SW480 (cell line): ENCODE data around the gene TPRG1L.

Experiments used
- DNase-seq: peaks from one replicate; pipeline ENCODE4 v3.0.0-alpha.2; 2016; ENCODE audit warnings: low spot score

Gene TPRG1L

DNA sequence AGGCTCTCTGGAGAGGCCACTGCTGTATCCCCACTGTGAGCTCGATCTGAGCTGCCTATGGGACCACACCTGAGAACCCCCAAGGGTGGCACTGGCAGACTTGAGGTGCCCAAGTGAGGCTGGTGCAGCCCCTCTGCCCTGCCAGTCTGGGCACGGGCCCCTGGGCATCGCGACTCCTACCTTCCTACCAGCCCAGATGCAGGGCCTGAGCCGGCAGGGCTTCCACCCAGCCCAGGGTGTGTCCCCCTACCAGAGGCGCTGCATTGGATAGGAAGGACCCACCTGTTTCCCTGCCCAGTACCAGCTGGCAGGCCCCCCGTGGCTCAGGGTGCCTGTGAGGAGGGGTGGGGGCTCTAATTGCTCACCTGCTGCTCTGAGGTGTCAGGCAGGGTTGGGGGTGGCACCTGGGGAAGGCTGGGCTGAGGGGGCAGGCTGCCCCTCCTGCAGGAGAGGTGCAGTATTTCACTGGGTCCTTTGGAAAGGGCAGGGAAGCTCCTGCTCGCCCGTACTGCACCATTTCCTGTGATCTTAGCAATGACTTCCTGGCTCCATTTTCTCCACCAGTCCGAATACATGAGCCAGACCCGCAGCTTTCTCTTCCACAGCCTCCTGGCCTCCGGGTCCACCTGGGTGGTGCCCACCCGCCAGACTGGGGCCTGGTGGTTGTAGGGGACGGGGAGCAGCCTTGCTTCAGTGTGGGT, 39.3 kb downstream of the TPRG1L start:
- no peak for DNase-seq

DNA sequence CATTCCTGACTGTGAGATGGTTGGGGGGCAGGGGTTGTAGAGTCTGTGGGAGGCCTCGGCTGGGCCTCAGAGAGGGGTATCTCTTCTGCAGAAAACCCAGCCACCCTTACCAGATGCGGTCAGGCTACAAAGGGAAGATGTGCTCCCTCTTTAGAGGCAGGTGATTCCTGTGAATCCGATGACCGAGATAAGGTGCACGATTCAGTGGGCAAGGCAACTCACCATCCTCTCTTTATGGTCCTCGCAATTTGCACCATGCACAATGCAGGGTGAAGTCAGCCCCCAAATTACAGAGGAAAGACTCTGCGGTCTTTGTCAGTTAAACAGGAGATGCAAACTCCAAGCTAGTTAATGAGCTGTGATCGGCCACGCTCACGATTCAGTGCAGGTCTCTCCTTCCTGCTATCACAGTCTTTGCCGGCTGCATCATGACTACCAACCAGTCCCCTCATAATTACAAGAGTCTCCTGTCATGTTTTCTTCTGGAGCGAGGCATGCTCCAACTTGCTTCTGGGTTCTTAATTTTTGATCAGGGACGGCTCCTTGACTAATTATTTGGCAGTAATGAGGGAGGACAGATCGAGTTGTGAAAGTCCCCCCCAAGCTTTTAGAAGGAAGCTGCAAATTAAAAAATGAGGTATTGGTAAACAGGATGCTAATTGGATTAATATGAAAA, 40.0 kb downstream of the TPRG1L start:
- no peak for DNase-seq

DNA sequence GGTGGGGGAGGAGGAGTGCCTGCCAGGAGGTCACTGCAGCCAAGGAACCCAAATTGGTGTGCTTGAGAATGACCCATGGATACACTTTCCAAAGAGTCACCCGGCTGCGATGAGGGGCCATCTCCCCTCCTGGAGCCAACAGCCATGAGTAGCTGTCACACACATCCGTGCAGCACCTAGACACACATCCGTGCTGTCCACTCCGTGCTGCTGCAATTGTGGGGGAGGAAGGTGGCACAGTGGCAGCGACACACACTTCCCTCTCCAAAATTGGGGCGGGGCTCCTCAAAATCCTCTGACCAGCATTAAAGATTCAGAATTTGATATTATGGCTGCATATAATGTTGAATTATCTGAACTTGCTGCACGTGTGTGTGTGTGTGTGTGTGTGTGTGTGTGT, 43.3 kb downstream of the TPRG1L start:
- DNase-seq = no peak

DNA sequence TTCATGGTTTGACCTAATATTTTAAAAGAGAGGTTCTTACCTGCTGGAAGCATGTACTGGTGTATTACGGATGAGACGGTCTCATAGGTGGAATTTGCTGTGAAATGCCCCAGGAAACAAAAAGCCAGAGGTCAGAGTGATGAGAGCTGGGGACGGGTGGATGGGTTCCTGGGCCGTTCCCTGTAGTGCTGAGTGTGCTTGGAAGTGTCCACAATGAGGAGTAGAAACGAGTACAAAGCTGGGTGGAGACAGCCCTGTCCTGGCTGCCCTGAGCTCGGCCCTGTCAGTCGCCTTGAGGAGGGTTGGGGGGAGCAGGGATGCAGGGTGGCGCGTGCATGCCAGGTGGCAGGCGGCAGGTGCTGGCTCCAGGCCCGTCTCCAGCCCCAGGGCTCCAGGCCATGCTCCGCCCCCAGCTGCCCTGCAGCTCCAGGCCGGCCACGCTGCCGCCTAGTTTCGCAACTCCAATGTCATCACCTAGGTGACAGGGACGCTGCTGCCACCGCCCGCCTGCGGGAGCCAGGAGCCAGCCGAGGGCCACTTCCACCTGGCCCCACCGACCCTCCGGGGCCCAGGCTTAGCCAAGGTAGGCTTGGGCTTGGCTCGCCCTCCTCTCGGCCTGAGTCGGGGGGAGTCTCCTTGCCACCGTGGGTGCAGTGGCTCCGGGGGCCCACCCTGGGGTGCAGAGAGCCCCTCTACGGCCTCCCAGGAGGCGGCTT, 43.9 kb downstream of the TPRG1L start:
- peak; percentile 86 for DNase-seq

DNA sequence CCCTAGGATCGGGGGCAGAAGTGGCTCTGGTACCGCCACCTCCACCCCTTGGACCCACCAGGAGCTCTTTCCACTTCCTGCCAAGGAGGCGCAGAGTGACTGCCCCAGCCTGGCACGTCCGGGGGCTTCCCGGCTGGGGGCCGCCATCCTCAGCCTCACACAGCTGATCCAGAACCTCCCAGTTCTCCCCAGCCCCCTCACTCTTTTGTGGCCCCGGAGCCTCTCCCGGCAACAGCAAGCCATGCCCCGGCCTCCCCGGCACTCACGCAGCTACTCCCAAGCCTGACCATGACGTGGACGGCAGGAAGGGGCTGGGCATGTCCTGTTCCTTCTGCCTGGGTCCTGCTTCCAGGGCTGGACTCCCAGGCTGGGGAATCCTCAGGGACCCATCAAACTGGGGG, 44.6 kb downstream of the TPRG1L start:
- DNase-seq = no peak

DNA sequence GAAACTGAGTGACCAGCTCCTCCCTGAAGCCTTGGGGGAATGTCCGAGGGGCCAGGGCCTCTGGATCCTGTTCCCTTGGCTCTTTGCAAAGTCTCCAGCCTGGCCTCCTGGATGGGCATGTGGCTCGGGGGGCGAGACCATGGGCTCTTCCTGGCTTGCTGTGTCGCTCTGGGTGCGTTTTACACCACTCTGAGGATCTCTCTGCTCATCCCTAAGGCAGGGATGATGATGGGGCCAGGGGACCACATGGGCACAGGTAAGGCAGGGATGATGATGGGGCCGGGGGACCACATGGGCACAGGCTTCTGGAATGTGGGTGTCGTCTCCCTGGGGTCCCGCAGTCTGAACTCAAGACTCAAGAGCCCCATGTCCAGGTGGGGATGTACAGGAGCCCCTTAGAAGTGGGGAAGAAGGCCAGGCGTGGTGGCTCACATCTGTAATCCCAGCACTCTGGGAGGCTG, 45.2 kb downstream of the TPRG1L start:
- no peak for DNase-seq

DNA sequence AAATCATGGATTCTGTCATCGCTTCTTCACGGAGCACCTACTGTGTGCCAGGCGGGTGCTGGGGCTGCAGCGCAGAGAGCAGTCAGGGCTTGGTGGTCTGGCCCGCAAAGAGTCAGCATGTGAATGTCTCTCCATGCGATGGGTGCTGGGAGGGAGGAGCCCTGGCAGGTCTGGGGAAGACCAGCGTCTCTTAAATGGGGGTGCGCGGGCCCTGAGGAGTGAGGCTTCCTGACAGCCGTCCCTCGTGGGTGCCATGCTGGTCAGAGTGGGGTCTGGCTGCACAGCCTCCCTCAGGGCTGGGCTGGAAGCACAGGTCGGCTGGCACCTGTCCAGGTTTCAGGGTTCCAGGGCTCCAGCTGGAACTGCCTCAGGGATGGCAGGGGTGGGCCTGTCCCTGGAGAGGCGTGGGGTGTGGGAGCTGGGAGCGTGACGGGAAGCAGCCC, 46.0 kb downstream of the TPRG1L start:
- DNase-seq = no peak

DNA sequence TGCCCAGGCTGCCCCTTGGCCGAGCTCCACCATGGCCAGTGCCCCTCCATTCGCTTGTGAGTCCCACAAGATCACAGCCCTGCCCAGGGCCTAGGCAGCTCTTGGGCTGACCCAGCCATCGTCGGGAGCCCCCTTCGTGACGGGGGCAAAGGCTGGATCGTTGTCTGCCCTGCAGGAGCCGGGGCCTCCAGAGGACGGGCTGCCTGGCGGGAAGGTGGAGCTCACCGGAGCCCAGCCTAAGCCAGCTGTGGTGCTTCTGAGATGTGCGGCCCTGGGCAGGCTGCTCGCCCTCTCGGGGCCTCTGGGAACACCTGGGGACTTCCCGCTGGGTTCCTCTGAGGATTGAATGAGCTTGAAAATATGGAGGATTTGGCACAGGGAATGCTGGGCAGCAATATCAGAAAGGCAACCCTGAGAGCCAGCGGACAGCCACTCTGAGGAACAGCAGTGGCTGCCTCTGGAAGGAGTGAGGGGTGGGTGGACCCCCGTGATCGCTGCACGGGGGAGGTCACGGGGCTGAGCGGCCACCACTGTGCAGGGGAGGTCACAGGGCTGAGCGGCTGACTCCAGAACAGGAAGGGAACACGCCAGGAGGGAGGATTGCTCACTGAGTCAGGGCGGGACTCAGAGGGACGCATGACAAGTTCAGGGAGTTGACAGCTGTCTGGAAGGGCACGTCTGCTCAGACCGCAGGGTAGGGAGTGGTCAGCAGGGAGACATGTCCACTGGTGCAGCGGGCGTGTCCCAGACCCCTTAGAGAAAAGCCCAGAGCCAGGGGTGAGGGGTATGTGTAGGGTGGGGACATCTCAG, 46.8 kb downstream of the TPRG1L start:
- no peak for DNase-seq

DNA sequence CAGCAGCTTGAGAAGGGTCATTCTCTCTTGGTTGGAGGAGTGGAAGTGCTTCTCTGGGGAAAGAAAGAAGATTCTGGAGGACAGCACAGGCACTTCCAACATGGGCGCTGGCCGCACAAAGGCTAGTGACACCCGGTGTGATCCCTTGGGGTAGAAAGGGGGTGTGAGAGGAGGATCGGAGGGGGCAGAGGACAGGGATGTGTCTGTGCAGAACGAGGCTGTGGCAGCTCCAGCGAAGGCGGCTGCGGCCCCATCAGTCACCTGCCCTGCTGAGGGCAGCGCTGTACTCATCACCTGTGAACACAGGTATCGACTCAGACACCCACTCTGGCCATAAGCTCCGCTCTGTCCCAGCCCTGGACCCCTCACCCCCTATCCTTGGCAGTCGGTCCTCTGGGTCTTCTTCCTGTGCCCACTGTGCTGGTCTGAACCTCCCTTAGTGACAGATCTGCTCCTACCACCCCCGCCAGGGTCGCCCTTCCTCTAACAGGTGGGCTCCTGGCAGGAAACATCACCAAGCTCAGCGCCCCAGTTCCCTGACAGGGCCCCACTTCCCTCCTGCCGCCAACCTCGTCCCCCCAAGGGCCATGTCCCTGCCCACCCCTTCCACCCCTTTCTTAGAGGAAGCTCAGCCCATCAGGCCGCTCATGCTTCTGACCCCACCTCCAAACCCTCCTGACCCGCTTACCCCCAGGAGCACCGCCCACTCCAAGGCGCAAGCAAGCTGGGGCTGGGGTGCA, 47.6 kb downstream of the TPRG1L start:
- DNase-seq = no peak

DNA sequence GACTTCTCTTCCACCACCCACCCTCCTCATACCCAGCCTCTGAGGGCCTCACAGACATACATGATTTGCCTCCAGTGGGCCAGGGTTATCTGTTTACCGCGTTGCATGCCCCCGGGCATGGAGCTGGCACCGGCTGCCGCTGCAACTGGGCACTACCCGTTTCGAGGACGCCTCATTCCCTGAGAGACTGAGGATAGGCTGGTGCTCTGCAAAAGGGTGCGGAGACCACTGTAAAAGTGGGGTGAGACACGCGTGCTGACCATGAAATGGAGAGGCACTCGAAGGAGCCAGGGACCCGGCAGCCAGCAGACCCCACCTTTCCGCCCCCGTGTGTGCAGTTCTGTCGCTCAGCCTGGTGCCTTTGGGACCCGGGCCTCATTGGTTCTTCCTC, 48.2 kb downstream of the TPRG1L start:
- no peak for DNase-seq

DNA sequence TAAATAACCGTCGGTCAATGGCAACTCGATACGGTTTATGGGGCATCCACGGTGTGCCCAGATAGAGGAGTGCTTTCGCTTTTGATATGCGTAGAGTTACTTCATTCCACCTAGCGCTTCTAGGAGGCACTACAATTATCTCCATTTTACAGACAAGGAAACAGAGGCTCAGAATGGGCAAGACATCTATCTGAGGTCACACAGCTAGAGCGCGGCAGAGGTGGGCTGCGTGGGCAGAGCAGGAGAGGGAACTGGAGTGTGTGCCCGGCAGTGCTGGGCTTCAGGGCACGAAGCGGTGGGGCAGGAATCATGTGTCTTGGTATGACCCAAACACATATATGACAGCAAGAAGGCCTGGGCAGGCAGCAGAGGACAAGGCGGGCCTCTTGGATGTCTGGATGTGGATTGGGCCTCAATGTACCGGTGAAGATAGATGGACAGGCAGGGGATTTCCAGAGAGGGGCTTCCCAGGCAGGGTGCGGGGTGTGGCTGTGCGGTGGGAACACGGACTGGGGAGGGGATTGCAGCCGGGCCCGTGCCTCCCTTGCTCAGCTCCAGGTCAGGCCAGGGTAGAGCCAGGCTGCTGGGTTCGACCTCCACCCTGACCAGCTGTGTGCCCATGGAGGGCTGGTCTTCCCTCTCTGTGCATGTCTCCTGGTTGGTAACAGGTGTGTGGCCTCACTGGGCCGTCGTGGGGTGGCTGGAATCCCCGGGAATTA, 48.7 kb downstream of the TPRG1L start:
- DNase-seq = no peak

DNA sequence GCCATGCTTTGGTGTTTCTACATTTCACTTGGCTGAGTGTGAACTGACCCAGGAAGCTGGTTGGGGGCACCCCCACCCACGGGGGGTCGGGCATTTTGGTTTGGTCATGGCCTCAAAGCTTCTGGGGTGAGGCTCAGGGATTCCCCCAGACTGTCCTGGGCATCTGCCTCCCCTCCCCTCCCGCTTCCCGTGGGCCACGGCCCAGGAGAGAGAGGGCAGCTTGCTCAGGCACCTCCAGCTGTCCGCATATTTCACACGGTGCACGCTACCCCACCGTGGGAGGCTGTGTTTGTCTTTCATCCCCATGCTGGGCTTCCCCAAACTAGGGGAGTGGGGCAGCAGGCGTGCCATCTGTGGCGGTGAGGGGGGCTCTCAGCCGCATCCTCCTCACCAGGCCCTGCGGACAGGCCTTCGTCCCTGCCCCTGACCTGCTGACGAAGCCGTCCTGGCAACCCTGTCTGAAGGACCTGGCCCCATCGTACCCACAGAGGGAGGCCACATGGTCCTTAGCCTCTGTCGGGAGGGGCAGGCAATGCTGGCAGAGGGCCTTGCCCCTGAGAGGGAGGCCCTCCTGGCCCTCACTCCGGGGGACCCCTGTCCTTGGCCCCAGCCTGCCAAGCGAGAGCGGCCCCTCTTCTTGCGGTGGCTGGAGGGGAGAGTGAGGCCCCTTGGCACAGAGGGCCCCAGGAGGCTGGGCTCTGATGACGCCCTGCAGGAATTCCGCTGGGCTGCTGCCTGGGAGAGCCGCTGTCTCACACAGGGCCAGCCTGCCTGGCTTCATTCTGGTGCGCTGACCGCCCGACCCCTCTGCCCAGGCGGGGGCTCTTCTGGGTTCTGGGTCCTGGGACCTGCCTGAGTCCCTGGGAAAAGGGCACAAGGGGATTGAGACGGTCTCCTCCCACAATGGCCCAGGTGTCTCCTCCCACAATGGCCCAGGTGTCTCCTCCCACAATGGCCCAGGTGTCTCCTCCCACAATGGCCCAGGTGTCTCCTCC, 49.6 kb downstream of the TPRG1L start:
- no peak for DNase-seq

DNA sequence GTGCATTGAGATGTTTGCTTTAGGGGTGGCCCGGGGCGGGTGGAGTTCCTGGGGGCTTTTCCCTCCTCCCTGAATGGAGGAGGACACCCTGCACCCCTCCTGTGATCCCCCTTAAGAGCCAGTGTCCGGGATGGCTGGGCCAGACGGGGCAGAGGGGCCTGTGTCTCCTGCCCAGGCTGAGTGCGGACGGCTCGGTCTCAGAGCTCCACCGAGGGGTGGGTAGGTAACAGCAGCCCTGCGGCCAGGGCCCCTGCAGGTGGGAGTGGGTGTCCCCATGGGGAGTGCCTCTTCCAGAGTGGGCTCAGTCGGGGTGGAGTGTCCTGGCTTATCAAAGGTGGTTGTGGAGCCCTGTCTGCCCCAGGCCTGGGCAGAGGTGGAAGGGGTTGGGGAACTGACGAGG, 50.6 kb downstream of the TPRG1L start:
- no peak for DNase-seq

DNA sequence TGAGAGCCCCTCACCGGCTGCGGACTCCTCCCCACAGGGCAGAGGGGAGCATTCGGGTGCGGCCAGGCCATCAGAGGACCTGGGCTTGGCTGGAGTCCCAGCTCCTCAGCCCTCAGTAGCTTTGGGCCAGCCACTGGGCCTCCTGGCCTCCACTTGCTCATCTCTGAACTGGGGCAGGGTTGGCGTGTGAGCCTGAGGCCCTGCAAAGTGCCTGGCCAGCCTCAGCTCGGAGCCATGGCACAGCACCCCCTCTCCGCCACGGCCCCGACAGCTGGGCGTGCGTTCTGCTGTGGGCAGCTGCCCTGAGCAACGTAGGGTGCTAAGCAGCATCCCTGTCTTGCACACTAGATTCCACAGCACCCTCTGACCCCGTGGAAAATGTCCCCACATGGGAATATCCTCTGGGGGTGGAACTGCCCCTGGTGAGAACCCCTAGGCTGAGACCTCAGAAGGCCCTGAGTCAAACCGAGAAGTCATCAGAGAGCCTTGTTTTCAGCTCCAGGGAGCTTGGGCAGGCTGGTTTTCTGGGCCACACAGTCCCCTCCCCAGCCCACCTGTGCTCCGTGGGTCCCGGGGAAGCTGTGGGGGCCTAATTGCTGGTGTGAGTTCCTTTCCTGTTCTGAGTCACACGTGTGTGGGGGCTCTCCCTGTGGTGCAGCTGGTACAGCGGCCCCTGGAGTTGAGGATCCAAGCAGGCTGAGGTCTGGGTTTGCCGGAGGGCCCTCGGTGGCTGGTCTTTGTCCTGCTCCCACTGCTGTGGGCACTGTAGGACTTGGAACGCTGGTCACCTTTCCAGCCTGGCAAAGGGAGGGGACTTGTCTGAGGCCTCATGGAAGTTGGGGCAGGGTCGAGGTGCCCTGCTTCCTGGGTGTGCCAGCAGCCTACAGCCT, 52.0 kb downstream of the TPRG1L start:
- no peak for DNase-seq

DNA sequence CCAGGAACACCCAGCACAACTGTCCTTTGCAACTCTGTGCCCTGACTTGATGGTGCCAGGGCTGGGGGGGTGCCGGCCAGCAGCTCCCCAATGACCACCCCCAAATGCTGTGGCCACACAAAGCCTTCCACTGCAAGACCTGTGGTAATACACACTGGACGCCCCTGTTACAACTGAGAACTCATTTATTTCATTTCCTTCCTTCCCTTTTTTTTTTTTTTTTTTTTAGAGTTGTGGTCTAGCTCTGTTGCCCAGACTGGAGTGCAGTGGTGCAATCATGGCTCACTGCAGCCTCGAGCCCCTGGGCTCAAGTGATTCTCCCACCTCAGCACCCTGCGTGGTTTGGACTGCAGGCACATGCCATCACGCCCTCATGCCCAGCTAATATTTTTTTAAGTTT, 52.7 kb downstream of the TPRG1L start:
- DNase-seq = no peak

DNA sequence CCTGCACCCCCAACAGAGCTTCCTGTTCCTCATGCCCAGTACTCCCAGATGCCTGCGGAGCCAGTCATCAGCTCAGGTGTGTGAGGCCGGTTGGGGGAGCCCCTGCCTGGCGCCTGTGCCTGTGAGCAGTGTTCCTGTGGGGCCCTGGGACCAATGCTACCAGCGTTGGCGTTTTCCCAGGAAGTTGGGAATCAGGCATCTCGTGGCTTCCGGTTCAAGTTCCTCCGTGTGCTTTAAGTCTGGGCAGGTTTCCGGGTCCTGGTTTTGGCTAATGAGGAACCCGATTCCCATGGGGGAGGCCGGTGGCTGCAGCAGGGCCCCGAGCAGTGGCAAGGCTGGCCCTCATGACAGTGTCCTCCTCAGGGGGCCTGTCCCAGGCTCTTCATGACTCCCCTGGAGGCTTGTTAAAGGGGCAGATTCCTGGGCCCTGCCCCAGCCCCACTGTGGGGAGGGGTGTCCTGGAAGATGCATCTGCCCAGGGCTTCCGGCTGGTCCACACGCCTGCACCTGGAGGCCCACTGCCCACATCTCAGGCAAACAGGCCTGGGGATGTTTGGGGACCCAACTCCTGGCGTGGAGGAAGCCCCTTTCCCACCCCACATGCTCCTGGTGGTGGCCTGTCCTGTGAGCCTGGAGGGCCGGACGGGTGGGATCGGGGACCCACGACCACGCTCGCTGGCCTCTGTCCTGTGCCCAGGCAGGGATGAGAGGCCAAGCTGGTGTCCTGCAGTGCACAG, 53.7 kb downstream of the TPRG1L start:
- DNase-seq = peak; percentile 59

DNA sequence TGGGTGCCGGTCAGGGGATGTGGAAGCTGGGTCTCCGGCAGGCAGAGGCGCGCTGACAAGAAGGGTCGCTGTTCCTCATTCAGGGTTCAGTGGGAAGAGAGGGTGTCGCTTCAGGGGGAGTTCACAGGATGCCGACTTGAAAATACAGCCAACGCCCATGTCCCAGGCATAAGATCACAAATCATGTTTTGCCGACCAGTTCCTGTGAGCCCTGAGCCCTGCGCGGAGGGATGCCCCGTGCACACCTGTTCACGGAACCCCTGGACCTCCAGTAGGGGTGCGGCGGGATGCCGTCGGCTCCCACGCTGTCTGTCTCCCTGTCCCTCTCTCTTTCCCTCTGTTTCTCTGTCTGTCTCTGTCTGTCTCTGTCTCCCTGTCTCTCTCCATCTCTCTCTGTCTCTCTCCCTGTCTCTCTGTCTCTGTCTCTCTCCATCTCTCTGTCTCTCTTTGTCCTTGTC, 54.3 kb downstream of the TPRG1L start:
- DNase-seq = peak; percentile 39
